Measurements from ENCODE around the gene NYAP2.

Gene NYAP2

GRCh38 chr2:225693259-225693658 lies 293.7 kb downstream of the NYAP2 start:
- in situ Hi-C loops (cut with MboI; ENCODE audit: low sequenced_read_pairs) = loop anchor here (25.0 kb wide), 1 partner anchor 1119 kb away; no protein-coding TSS in a partner anchor

DNA sequence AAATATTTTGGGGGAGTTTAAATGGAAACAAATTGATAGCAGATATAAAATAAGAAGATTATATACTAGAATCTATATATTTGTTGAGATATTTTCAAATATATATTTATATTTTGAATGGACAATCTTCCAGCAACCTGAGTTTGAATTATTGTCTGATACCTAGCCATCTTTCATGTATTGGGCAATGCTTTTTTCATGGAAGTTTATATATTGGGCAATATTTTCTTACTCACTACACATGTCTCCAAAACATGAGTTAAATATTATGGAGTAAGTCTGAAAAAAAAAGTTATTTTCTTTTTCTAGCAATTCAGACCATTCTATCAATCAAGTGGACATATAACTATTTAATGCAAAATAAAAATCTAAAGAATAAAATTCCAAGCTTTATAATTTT lies 295.2 kb downstream of the NYAP2 start:
- in situ Hi-C loops (cut with MboI; ENCODE audit: low sequenced_read_pairs) = loop anchor here (25.0 kb wide), 1 partner anchor 1118 kb away; no protein-coding TSS in a partner anchor

GRCh38 chr2:225697936-225698335 lies 298.4 kb downstream of the NYAP2 start:
- in situ Hi-C loops (cut with MboI; ENCODE audit: low sequenced_read_pairs) = loop anchor here (25.0 kb wide), 1 partner anchor 1114 kb away; no protein-coding TSS in a partner anchor
